Keratinocyte (primary cell): ENCODE data around the gene COL6A5. TPM values are rescaled to one million over a fixed set of nuclear protein-coding genes. Genes with fewer than 3 reads are reported as not detected.

Experiments
- DNase-seq: peaks from one replicate; pipeline ENCODE4 v3.0.0-alpha.2; 2011; ENCODE audit warnings: low read depth, missing footprints, low spot score
- FAIRE-seq: peaks from 2 replicates; lab custom pipeline; 2011; peaks lifted over from hg19 to GRCh38; lab: Jason Lieb, UNC
- H2AFZ ChIP-seq: 2 replicates; pipeline ENCODE4 v1.6.0; 2012; ENCODE audit warnings: low read length, control low read depth, inconsistent platforms; ENCODE audit not compliant: control insufficient read depth
- H3K27ac ChIP-seq: 2 replicates; pipeline ENCODE4 v1.5.1; 2011; ENCODE audit warnings: low read length; ENCODE audit not compliant: control insufficient read depth, insufficient read depth
- H3K27me3 ChIP-seq: 3 replicates; pipeline ENCODE4 v1.6.0; 2011; ENCODE audit warnings: low read length; ENCODE audit not compliant: control insufficient read depth, insufficient read depth; ENCODE audit errors: extremely low read depth
- H3K36me3 ChIP-seq, 2 experiments: 2 replicates in 1 of 2; 3 replicates in 1 of 2; pipeline ENCODE4 v1.5.1; 2011; ENCODE audit warnings: low read length in 2 of 2, mild to moderate bottlenecking in 1 of 2; ENCODE audit not compliant: control insufficient read depth in 2 of 2, insufficient read depth in 2 of 2; ENCODE audit errors: extremely low read depth in 1 of 2
- H3K4me1 ChIP-seq: 3 replicates; pipeline ENCODE4 v1.5.1; 2011; ENCODE audit warnings: low read length; ENCODE audit not compliant: control insufficient read depth, insufficient read depth; ENCODE audit errors: extremely low read depth
- H3K4me2 ChIP-seq: 3 replicates; pipeline ENCODE4 v1.6.0; 2011; ENCODE audit warnings: low read depth, low read length; ENCODE audit not compliant: control insufficient read depth, insufficient read depth; ENCODE audit errors: extremely low read depth
- H3K4me3 ChIP-seq, 3 experiments: fragments of 200-600 bp in 1 of 3; sonication (generic) in 1 of 3; 2 replicates in 2 of 3; 3 replicates in 1 of 3; pipeline ENCODE4 v1.5.1; 2011 to 2016; ENCODE audit warnings: low read length in 3 of 3, mild to moderate bottlenecking in 3 of 3, control low read depth in 2 of 3, inconsistent platforms in 1 of 3, low read depth in 1 of 3, mixed read lengths in 1 of 3, mixed run types in 1 of 3, moderate library complexity in 1 of 3; ENCODE audit not compliant: control insufficient read depth in 2 of 3, insufficient read depth in 2 of 3; ENCODE audit errors: extremely low read depth in 1 of 3
- H3K79me2 ChIP-seq: 2 replicates; pipeline ENCODE4 v1.6.0; 2012; ENCODE audit warnings: low read length; ENCODE audit not compliant: control insufficient read depth, insufficient read depth
- H3K9ac ChIP-seq: 3 replicates; pipeline ENCODE4 v1.6.0; 2011; ENCODE audit warnings: low read length; ENCODE audit not compliant: control insufficient read depth, insufficient read depth; ENCODE audit errors: extremely low read depth
- H3K9me1 ChIP-seq: 3 replicates; pipeline ENCODE4 v1.6.0; 2011; ENCODE audit warnings: low read length; ENCODE audit not compliant: control insufficient read depth, insufficient read depth; ENCODE audit errors: extremely low read depth
- H3K9me3 ChIP-seq: 2 replicates; pipeline ENCODE4 v1.5.1; 2012; ENCODE audit warnings: low read depth, low read length; ENCODE audit not compliant: control insufficient read depth
- H4K20me1 ChIP-seq: 3 replicates; pipeline ENCODE4 v1.6.0; 2011; ENCODE audit warnings: low read length; ENCODE audit not compliant: control insufficient read depth, insufficient read depth; ENCODE audit errors: extremely low read depth
- EZH2 ChIP-seq: IDR thresholded peaks from one replicate; pipeline ENCODE4 v1.6.1; 2012; ENCODE audit warnings: inconsistent platforms, mild to moderate bottlenecking, low read length, moderate library complexity
- dilution Hi-C: fragments of 300-500 bp; cut with MboI; formaldehyde crosslinking; loops from one replicate; pipeline ENCODE4 v1.7.0; 2020; ENCODE audit warnings: low sequenced_read_pairs; ENCODE audit not compliant: extremely low pct_ligation_motif_present
- polyA plus RNA-seq, 5 experiments: library from polyadenylated mRNA; depleted of rRNA in 3 of 5; stranded (reverse) in 3 of 5; stranded (forward) in 1 of 5; unstranded in 1 of 5; fragments of >200 nt; gene quantifications; 1 replicate in 1 of 5; 2 replicates in 3 of 5; 3 replicates in 1 of 5; pipeline versions ENCODE4 v1.2.1 to v1.2.3, GENCODE V29; 2011 to 2012; ENCODE audit warnings: missing spikeins in 2 of 5, low read depth in 1 of 5, low replicate concordance in 1 of 5
- TF ChIP-seq, protein P1 (sequence below), 3 experiments: IDR thresholded peaks in 1 of 3; conservative IDR thresholded peaks in 1 of 3; optimal IDR thresholded peaks in 1 of 3; 2 replicates in 2 of 3; 3 replicates in 1 of 3; pipeline versions ENCODE3 to v1.5.1; 2011; ENCODE audit warnings: low read length in 3 of 3, mild to moderate bottlenecking in 3 of 3, moderate library complexity in 2 of 3, control low read depth in 1 of 3, inconsistent platforms in 1 of 3; ENCODE audit not compliant: insufficient read depth in 2 of 3; ENCODE audit errors: extremely low read depth in 1 of 3

COL6A5 gene
- polyA plus RNA-seq, 1 donor (not counting 4 experiments of a cell fraction or from before 2014, with no cell fraction given), result not detected

DNA sequence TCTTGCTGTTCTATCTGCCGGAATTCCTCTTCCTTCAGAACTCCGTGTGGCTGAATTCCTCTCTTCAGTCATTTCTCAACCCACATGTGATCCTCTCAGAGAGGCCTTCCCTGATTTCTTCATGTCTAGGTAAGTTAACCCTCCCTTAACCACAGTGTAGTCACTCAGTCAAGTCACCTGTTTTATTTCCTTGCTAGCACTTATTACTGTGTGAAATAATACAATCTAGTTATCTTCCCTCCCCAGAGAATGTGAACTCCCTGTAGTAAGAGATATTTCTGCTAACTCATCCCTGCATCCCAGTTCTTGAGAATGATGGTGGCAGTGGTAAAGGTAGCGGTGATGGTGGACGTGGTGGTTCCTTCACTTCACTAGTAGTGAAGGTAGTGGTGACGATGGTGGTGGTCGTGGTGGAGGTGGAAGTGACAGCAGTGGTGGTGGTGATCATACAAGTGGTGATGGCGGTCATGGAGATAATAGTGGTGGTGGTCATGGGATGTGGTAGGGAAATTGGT lies 33.3 kb downstream of the COL6A5 start:
- Histone ChIP-seq H2AFZ (no peak overlapping the region), H3K4me2 (no peak overlapping the region), H3K36me3 (no peaks in the 10 kb centered on the region), H4K20me1 (no peaks in the 10 kb centered on the region), H3K79me2 (no peaks in the 10 kb centered on the region), H3K27ac (no peak overlapping the region), H3K4me1 (no peaks in the 10 kb centered on the region), H3K9me1 (no peaks in the 10 kb centered on the region), H3K4me3 (no peak overlapping the region), H3K27me3 (no peaks in the 10 kb centered on the region), H3K9ac (no peak overlapping the region), H3K9me3 (no peaks in the 10 kb centered on the region)
- DNase-seq (no peak), FAIRE-seq (no peak)
- TF ChIP-seq, protein P1, sequence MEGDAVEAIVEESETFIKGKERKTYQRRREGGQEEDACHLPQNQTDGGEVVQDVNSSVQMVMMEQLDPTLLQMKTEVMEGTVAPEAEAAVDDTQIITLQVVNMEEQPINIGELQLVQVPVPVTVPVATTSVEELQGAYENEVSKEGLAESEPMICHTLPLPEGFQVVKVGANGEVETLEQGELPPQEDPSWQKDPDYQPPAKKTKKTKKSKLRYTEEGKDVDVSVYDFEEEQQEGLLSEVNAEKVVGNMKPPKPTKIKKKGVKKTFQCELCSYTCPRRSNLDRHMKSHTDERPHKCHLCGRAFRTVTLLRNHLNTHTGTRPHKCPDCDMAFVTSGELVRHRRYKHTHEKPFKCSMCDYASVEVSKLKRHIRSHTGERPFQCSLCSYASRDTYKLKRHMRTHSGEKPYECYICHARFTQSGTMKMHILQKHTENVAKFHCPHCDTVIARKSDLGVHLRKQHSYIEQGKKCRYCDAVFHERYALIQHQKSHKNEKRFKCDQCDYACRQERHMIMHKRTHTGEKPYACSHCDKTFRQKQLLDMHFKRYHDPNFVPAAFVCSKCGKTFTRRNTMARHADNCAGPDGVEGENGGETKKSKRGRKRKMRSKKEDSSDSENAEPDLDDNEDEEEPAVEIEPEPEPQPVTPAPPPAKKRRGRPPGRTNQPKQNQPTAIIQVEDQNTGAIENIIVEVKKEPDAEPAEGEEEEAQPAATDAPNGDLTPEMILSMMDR (optimal IDR thresholded peaks at IDR 0.05 in 1 of 3, IDR thresholded peaks at IDR 0.05 in 1 of 3, conservative IDR thresholded peaks at IDR 0.05 in 1 of 3; ENCODE audit: extremely low read depth in 1 of 3, insufficient read depth in 2 of 3, low read length in 3 of 3), result no peak
- TF ChIP-seq EZH2, result no peak
- dilution Hi-C loops, result no loop called here

GRCh38 chr3:130379274-130379673 lies 33.8 kb downstream of the COL6A5 start:
- H3K9me3 ChIP-seq, result no peaks in the 10 kb centered on the region

More at GRCh38 chr3:130379274-130379673, 33.8 kb downstream of the COL6A5 start:
- H3K4me3 ChIP-seq, result no peak overlapping the region
- dilution Hi-C loops, result no loop called here
- H3K4me1 ChIP-seq, result no peaks in the 10 kb centered on the region
- H4K20me1 ChIP-seq, result no peaks in the 10 kb centered on the region
- no peak overlapping the region for H2AFZ ChIP-seq
- TF ChIP-seq, protein P1 (optimal IDR thresholded peaks at IDR 0.05 in 1 of 3, IDR thresholded peaks at IDR 0.05 in 1 of 3, conservative IDR thresholded peaks at IDR 0.05 in 1 of 3; ENCODE audit: extremely low read depth in 1 of 3, insufficient read depth in 2 of 3, low read length in 3 of 3), result no peak
- TF ChIP-seq EZH2, result no peak
- no peak overlapping the region for H3K27ac ChIP-seq
- DNase-seq (no peak), FAIRE-seq (no peak)
- H3K9ac ChIP-seq, result no peak overlapping the region
- H3K27me3 ChIP-seq, result no peaks in the 10 kb centered on the region
- no peak overlapping the region for H3K4me2 ChIP-seq
- H3K36me3 ChIP-seq, result no peaks in the 10 kb centered on the region
- H3K79me2 ChIP-seq, result no peaks in the 10 kb centered on the region
- no peaks in the 10 kb centered on the region for H3K9me1 ChIP-seq
